Measurements from ENCODE around the gene HNF4A. TPM values are rescaled to one million over a fixed set of nuclear protein-coding genes. Genes with fewer than 3 reads are reported as not detected.
"Not testable (repeated sequence)": the region's sequence is repeated elsewhere in the genome, so short reads cannot be mapped to it uniquely, and the experiment has no call there.

The HNF4A gene
- total RNA-seq, 1 donor from 2014 or later = not detected

- H3K4me3 ChIP-seq (ENCODE audit: low read length in 3 of 3); H3K9me3 ChIP-seq (ENCODE audit: control insufficient read depth in 3 of 3, low read length in 3 of 3); H3K36me3 ChIP-seq (ENCODE audit: control insufficient read depth in 3 of 3, insufficient read depth in 3 of 3, low read length in 3 of 3); H3K9ac ChIP-seq (ENCODE audit: low read depth in 1 of 3, low read length in 3 of 3); H3K27ac ChIP-seq (ENCODE audit: low read depth, low read length); H3K4me1 ChIP-seq (ENCODE audit: control insufficient read depth in 3 of 3, insufficient read depth in 3 of 3, low read length in 3 of 3): not testable (repeated sequence)
- peaks cover 8 to 14% (median 12%) of the 10 kb centered on the region in 3 donors for H3K27me3 ChIP-seq (ENCODE audit: control insufficient read depth in 3 of 3, insufficient read depth in 3 of 3, low read length in 3 of 3)
Measured at GRCh38 chr20:44327748-44328147, 27.8 kb upstream of the HNF4A start.

GRCh38 chr20:44328428-44328827 lies 27.1 kb upstream of the HNF4A start:
- Histone ChIP-seq H3K9ac (ENCODE audit: low read depth in 1 of 3, low read length in 3 of 3) (no peak overlapping the region), H3K4me3 (ENCODE audit: low read length in 3 of 3) (no peak overlapping the region), H3K9me3 (ENCODE audit: control insufficient read depth in 3 of 3, low read length in 3 of 3) (no peaks in the 10 kb centered on the region), H3K36me3 (ENCODE audit: control insufficient read depth in 3 of 3, insufficient read depth in 3 of 3, low read length in 3 of 3) (no peaks in the 10 kb centered on the region), H3K27ac (ENCODE audit: low read depth, low read length) (no peak overlapping the region), H3K4me1 (ENCODE audit: control insufficient read depth in 3 of 3, insufficient read depth in 3 of 3, low read length in 3 of 3) (no peaks in the 10 kb centered on the region), H3K27me3 (ENCODE audit: control insufficient read depth in 3 of 3, insufficient read depth in 3 of 3, low read length in 3 of 3) (peaks cover 11 to 14% (median 12%) of the 10 kb centered on the region in 3 donors)

- Histone ChIP-seq H3K9ac (ENCODE audit: low read depth in 1 of 3, low read length in 3 of 3) (no peak overlapping the region), H3K4me1 (ENCODE audit: control insufficient read depth in 3 of 3, insufficient read depth in 3 of 3, low read length in 3 of 3) (no peaks in the 10 kb centered on the region), H3K4me3 (ENCODE audit: low read length in 3 of 3) (no peak overlapping the region), H3K9me3 (ENCODE audit: control insufficient read depth in 3 of 3, low read length in 3 of 3) (no peaks in the 10 kb centered on the region), H3K36me3 (ENCODE audit: control insufficient read depth in 3 of 3, insufficient read depth in 3 of 3, low read length in 3 of 3) (no peaks in the 10 kb centered on the region), H3K27me3 (ENCODE audit: control insufficient read depth in 3 of 3, insufficient read depth in 3 of 3, low read length in 3 of 3) (peaks cover 11 to 16% (median 11%) of the 10 kb centered on the region in 3 donors), H3K27ac (ENCODE audit: low read depth, low read length) (no peak overlapping the region)
Measured at GRCh38 chr20:44331201-44331600, 24.3 kb upstream of the HNF4A start.

GRCh38 chr20:44334306-44334705 lies 21.2 kb upstream of the HNF4A start:
- H3K9me3 ChIP-seq (ENCODE audit: control insufficient read depth in 3 of 3, low read length in 3 of 3) = no peaks in the 10 kb centered on the region
- no peak overlapping the region for H3K4me3 ChIP-seq (ENCODE audit: low read length in 3 of 3)
- no peaks in the 10 kb centered on the region for H3K36me3 ChIP-seq (ENCODE audit: control insufficient read depth in 3 of 3, insufficient read depth in 3 of 3, low read length in 3 of 3)
- no peaks in the 10 kb centered on the region for H3K4me1 ChIP-seq (ENCODE audit: control insufficient read depth in 3 of 3, insufficient read depth in 3 of 3, low read length in 3 of 3)
- no peak overlapping the region for H3K9ac ChIP-seq (ENCODE audit: low read depth in 1 of 3, low read length in 3 of 3)
- H3K27me3 ChIP-seq (ENCODE audit: control insufficient read depth in 3 of 3, insufficient read depth in 3 of 3, low read length in 3 of 3) = peaks cover 6 to 22% (median 21%) of the 10 kb centered on the region in 3 donors
- no peak overlapping the region for H3K27ac ChIP-seq (ENCODE audit: low read depth, low read length)

- Histone ChIP-seq H3K27ac (ENCODE audit: low read depth, low read length) (no peak overlapping the region), H3K4me1 (ENCODE audit: control insufficient read depth in 3 of 3, insufficient read depth in 3 of 3, low read length in 3 of 3) (no peaks in the 10 kb centered on the region), H3K4me3 (ENCODE audit: low read length in 3 of 3) (no peak overlapping the region), H3K9ac (ENCODE audit: low read depth in 1 of 3, low read length in 3 of 3) (no peak overlapping the region), H3K27me3 (ENCODE audit: control insufficient read depth in 3 of 3, insufficient read depth in 3 of 3, low read length in 3 of 3) (peaks cover 6 to 22% (median 21%) of the 10 kb centered on the region in 3 donors), H3K36me3 (ENCODE audit: control insufficient read depth in 3 of 3, insufficient read depth in 3 of 3, low read length in 3 of 3) (no peaks in the 10 kb centered on the region), H3K9me3 (ENCODE audit: control insufficient read depth in 3 of 3, low read length in 3 of 3) (no peaks in the 10 kb centered on the region)
Measured at GRCh38 chr20:44334709-44335108, 20.8 kb upstream of the HNF4A start.

GRCh38 chr20:44335675-44336074 lies 19.8 kb upstream of the HNF4A start:
- H3K36me3 ChIP-seq (ENCODE audit: control insufficient read depth in 3 of 3, insufficient read depth in 3 of 3, low read length in 3 of 3) = no peaks in the 10 kb centered on the region
- no peak overlapping the region for H3K4me3 ChIP-seq (ENCODE audit: low read length in 3 of 3)
- H3K9ac ChIP-seq (ENCODE audit: low read depth in 1 of 3, low read length in 3 of 3) = no peak overlapping the region
- no peaks in the 10 kb centered on the region for H3K9me3 ChIP-seq (ENCODE audit: control insufficient read depth in 3 of 3, low read length in 3 of 3)
- H3K4me1 ChIP-seq (ENCODE audit: control insufficient read depth in 3 of 3, insufficient read depth in 3 of 3, low read length in 3 of 3) = no peaks in the 10 kb centered on the region
- no peak overlapping the region for H3K27ac ChIP-seq (ENCODE audit: low read depth, low read length)
- peaks cover 6 to 22% (median 21%) of the 10 kb centered on the region in 3 donors for H3K27me3 ChIP-seq (ENCODE audit: control insufficient read depth in 3 of 3, insufficient read depth in 3 of 3, low read length in 3 of 3)

- Histone ChIP-seq H3K4me3 (ENCODE audit: low read length in 3 of 3) (no peak overlapping the region), H3K4me1 (ENCODE audit: control insufficient read depth in 3 of 3, insufficient read depth in 3 of 3, low read length in 3 of 3) (no peaks in the 10 kb centered on the region), H3K27ac (ENCODE audit: low read depth, low read length) (no peak overlapping the region), H3K9ac (ENCODE audit: low read depth in 1 of 3, low read length in 3 of 3) (no peak overlapping the region), H3K27me3 (ENCODE audit: control insufficient read depth in 3 of 3, insufficient read depth in 3 of 3, low read length in 3 of 3) (peaks cover 6 to 22% (median 20%) of the 10 kb centered on the region in 3 donors), H3K9me3 (ENCODE audit: control insufficient read depth in 3 of 3, low read length in 3 of 3) (no peaks in the 10 kb centered on the region), H3K36me3 (ENCODE audit: control insufficient read depth in 3 of 3, insufficient read depth in 3 of 3, low read length in 3 of 3) (no peaks in the 10 kb centered on the region)
Measured at GRCh38 chr20:44336086-44336485, 19.4 kb upstream of the HNF4A start.

- Histone ChIP-seq H3K27ac (ENCODE audit: low read depth, low read length) (no peak within 1 kb of the TSS), H3K9me3 (ENCODE audit: control insufficient read depth in 3 of 3, low read length in 3 of 3) (no peaks in the 10 kb centered on the region), H3K4me3 (ENCODE audit: low read length in 3 of 3) (no peak within 1 kb of the TSS), H3K27me3 (ENCODE audit: control insufficient read depth in 3 of 3, insufficient read depth in 3 of 3, low read length in 3 of 3) (peaks cover 6 to 20% (median 14%) of the 10 kb centered on the region in 3 donors), H3K36me3 (ENCODE audit: control insufficient read depth in 3 of 3, insufficient read depth in 3 of 3, low read length in 3 of 3) (no peaks in the 10 kb centered on the region), H3K9ac (ENCODE audit: low read depth in 1 of 3, low read length in 3 of 3) (no peak within 1 kb of the TSS), H3K4me1 (ENCODE audit: control insufficient read depth in 3 of 3, insufficient read depth in 3 of 3, low read length in 3 of 3) (no peaks in the 10 kb centered on the region)
Measured at GRCh38 chr20:44336725-44337380, 18.6 kb upstream of the HNF4A start, which contains the start of gene R3HDML. TSS of gene R3HDML (plus strand) at chr20:44337043. CDS start at chr20:44337158, 115 bp downstream.

GRCh38 chr20:44342248-44342647 lies 13.3 kb upstream of the HNF4A start:
- no peak overlapping the region for H3K4me3 ChIP-seq (ENCODE audit: low read length in 3 of 3)
- H3K9ac ChIP-seq (ENCODE audit: low read depth in 1 of 3, low read length in 3 of 3) = no peak overlapping the region
- H3K36me3 ChIP-seq (ENCODE audit: control insufficient read depth in 3 of 3, insufficient read depth in 3 of 3, low read length in 3 of 3) = no peaks in the 10 kb centered on the region
- no peak overlapping the region for H3K27ac ChIP-seq (ENCODE audit: low read depth, low read length)
- H3K9me3 ChIP-seq (ENCODE audit: control insufficient read depth in 3 of 3, low read length in 3 of 3) = no peaks in the 10 kb centered on the region
- H3K4me1 ChIP-seq (ENCODE audit: control insufficient read depth in 3 of 3, insufficient read depth in 3 of 3, low read length in 3 of 3) = no peaks in the 10 kb centered on the region
- H3K27me3 ChIP-seq (ENCODE audit: control insufficient read depth in 3 of 3, insufficient read depth in 3 of 3, low read length in 3 of 3) = peaks cover 0 to 9% (median 7%) of the 10 kb centered on the region in 3 donors

- no peaks in the 10 kb centered on the region for H3K9me3 ChIP-seq (ENCODE audit: control insufficient read depth in 3 of 3, low read length in 3 of 3)
- H3K4me3 ChIP-seq (ENCODE audit: low read length in 3 of 3) = no peak overlapping the region
- no peaks in the 10 kb centered on the region for H3K4me1 ChIP-seq (ENCODE audit: control insufficient read depth in 3 of 3, insufficient read depth in 3 of 3, low read length in 3 of 3)
- H3K27ac ChIP-seq (ENCODE audit: low read depth, low read length) = no peak overlapping the region
- no peak overlapping the region for H3K9ac ChIP-seq (ENCODE audit: low read depth in 1 of 3, low read length in 3 of 3)
- H3K36me3 ChIP-seq (ENCODE audit: control insufficient read depth in 3 of 3, insufficient read depth in 3 of 3, low read length in 3 of 3) = no peaks in the 10 kb centered on the region
- H3K27me3 ChIP-seq (ENCODE audit: control insufficient read depth in 3 of 3, insufficient read depth in 3 of 3, low read length in 3 of 3) = peaks cover 0 to under 1% (median 0%) of the 10 kb centered on the region in 3 donors
Measured at GRCh38 chr20:44343162-44343675, 12.3 kb upstream of the HNF4A start.

All from skeletal muscle tissue (tissue), 4 donors.